Activated gamma-delta T cell treated with Interleukin-2 at 50 U/mL for 16 hours (primary cell): ENCODE data around the gene ETV4.

ENCODE experiments used
- DNase-seq: peaks from one replicate; pipeline ENCODE4 v3.0.0-alpha.2; 2020

Gene ETV4

DNA sequence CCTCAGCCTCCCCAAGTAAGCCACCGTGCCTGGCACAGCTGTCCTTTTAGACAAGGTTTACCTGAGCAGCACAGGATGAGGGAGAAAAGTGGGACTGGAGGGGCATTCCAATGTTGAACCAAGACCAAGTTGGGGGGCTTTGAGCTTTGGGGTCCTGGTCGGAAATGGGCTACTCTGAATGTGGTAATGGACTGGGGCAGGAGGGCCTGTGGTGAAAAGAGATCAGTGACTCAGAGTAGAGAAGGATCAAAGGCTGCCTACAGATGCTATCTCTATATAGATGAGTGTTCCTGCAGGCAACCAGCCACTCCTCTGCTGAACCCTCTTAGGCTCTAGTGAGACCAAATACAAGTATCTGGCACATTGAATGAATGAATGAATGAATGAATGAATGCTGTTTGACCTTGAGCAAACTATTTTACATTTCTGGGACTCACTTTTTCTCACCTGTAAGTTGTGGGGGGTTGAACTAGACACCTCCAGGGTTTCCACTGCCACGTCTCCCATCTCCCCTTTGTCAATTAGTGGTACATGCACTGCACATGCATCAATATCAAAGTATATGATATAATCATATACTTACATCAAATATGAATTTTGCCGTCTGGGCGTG is 26.3 kb upstream of the ETV4 start:
- DNase-seq = no peak

DNA sequence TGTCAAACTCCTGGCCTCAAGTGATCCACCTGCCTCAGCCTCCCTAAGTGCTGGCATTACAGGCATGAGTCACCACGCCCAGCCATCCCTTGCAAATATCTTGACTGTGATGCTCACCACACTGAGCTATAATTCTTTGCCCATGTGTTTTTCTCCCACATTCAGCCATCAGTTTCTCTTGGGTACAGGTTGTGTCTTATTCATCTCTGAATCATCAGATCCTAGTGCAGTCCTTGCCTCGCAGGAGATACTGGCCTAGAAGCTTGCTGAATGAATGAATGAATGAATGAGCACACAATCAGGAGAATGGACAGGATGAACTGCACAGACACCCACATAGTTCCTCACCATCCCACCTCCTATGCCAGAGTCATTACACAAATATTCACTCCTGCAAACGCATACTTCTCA is 24.4 kb upstream of the ETV4 start:
- DNase-seq = no peak

DNA sequence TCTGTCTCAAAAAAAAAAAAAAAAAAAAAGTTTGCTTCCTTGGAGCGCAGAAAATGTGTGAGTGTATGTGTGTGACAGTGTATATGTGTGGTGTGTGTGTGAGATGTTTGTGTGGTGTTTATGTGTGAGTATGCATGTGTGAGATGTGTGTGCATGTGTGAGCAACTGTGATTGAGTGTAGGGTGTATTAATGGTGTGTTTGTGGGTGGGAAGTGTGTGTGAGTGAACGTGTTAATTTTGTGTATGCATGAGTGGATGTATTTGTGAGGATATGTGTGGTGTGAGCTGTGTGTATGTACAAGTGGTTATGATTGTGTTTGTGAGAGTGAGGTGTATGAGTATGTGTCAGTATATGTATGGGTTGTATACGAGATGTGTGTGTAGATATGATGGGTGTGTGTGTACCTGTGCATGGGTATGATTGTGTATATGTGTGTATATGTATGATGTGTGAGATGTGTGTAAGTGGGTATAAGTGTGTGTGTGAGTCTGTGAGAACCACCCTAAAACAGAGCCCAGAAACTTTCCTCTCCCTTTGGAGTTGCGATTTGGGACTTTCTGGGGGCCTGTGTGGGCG is 22.5 kb upstream of the ETV4 start:
- DNase-seq = no peak

DNA sequence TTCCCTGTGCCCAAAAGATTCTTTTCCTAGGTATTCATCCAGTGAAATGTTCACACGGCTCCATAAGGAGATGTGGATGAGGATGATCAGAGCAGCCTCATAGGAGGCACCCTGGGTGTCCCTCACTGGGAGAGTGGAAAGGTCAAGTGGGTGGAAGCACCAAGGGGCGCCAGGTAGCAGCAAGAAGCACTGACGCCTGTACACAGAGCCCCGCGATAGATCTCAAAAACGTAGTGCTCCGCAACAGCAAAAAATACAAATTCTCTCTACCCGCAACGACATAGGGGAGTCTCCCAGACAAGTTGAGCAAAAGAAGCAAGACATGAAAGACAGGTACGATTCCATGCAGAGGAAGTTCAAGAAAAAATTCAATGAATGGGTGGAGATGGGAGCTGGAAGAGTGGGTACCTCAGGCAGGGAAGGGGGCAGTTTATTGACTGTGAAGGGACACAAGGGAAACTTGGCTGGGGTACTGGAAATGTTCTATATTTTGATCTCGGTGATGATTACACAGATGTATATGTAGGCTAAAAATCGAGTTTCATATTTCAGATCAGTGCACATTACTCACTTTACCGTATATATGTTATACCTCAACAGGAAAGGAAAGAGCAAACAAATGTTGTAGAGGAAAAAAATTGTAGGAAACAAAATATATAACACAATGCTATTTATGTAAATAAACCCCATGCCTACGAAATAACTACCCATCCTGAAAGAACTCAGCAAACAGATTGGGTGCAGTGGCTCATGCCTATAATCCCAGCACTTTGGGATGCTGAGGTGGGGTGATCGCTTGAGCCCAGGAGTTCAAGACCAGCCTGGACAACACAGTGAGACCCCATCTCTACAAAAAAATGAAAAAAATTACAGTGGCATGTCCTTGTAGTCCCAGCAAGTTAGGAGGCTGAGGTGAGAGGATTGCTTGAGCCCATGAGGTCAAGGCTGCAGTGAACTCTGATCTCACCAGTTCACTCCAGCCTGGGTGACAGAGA is 17.8 kb upstream of the ETV4 start:
- DNase-seq = no peak

DNA sequence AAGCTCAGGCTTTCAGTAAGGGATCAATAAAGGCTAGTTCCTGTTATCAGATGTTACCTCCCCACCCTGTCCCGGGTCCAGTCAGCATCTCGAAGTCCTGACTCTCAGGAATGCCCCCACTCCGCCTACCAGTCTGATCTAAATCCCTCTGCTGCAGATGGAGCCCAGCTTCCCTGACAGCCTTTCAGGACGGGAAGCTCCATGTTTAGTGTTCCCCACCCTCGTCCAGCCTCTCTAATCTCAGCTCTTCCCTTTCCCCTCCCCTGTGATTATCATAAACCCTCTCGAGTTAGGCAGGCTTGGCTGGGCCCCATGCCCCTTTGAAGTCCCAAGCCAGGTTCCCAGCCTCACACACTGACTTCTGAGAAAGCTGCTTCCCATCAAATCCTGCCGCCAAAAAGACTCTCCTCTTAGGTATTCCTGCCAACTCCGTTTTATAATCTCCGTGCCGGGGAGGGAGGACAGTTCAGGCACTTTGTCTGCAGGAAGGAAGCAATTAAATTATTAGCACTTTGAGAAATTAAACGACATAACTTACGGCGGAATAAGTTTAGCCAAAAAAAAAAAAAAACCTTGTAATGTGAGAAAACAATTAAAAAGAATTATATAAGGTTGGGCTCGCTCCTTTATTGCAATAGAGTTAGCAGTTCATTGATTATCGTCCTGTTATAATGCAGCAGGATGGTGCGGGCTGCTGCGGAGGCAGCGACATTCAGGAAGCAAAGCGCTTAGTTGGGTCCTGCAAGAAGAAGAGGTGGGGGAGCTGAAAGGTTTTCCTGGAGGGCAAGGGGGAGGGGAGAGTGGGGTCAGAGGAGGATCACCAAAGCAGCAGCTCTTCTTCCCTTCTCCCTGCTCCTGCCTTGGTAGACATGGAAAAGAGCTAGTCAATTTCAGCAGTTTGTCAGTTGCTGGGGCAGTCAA is 16.8 kb upstream of the ETV4 start:
- DNase-seq = no peak

DNA sequence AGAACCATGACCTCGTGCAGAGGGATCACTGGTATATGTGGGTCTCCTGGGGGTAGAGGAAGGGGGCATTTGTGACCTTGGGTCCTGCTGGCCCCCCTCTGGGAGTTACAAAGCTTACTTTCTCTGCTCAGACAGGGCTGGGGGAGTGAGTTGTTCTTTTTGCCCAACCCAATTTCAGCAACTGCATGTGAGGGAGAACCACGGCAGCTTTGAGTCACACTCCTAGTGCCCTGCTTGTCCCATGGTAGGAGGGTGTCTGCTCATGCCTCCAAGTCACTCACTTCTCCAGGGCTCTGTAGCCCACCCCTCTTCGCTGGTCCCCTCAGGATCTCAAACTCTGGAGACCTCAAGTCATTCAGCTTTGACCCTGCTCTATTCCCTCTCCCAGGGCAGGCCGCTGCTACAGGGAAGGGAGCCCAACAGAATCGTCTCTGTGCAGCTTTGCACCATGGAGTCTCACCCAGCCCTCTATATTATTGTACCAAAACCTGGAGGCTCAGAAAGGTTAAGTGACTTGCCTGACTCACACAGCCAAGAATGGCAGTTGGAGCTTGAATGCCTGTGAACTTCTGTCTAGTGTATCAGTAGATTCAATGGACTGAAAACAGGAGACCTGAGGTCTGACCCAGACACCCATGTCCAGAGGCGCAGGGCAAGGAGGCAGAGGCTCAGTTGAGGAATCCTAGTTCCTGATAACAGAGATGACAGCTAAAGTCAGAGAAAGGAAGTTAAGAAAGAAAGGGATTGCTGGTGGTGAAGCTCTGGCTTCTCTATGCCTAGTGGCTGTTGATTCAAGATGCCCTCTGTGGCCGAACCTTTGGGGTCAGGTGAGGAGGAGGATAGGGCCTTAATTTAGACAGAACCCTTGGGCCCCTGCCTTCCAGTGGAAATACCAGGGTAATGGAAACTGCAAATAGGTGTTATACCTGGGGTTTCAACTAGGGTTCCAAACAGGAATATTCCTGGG is 14.6 kb upstream of the ETV4 start:
- DNase-seq = no peak

DNA sequence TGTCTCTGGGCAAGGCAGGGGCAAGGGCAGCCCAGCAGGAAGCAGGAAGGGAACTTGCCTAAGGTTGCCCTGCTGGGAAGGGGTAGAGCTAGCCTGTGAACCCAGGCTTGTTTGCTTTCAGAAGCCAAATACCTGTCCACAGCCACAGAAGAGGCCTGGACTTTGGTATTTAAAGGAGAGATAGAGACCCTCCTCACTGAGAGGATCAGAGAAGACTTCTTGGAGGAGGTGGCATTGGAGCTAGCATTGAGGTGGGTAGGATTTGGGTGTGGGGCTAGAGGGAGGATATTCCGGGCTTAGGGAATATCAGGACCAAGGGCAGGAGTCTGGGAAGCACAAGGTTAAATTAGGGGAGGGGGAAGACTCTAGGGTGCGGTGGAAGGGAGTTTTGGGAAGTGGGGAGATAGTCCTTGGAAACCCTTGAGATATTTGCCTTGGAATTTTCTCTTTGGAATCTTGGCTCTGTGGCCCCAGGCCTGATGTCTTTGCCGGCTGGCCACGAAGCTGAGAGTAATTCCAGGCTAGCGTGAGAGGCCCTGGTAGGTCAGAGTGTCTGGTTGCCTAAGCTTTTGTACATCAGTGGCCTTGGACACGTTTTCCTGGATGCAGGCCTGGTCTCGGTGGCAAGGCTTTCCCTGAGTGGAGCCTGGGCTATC is 13.1 kb upstream of the ETV4 start:
- no peak for DNase-seq

DNA sequence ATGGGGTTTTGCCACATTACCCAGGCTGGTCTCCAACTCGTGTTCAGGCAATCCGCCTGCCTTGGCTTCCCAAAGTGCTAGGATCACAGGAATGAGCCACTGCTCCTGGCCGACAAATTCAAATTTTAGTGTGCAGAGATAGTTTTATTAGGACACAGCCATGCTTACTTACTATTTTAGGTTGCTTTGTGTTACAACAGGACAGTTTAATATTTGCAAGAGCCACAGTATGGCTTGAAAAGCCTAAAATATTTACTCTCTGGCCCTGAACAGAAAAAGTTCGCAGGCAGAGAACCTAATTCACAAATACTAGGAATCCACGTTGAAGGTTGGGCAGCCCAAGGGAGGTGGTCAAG is 12.6 kb upstream of the ETV4 start:
- no peak for DNase-seq

DNA sequence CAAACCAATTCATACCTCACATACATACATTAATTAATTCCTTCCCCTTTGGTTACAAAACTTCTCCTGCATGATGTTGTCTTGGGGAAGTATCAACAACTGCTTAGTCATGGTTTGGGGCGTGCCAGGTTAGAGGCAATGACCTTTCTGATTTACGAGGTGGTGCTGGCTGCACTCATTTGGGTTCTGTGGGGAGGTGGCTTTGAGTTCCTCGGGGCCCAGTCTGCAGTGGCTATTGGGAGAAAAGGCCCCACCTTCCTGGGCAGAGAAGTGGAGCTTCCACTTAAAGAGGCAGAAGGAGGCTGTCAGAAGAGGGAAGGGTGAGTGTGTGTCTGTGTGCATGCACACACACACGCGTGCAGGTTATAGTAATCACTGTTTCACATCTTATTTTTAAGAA is 10.2 kb upstream of the ETV4 start:
- DNase-seq = no peak

DNA sequence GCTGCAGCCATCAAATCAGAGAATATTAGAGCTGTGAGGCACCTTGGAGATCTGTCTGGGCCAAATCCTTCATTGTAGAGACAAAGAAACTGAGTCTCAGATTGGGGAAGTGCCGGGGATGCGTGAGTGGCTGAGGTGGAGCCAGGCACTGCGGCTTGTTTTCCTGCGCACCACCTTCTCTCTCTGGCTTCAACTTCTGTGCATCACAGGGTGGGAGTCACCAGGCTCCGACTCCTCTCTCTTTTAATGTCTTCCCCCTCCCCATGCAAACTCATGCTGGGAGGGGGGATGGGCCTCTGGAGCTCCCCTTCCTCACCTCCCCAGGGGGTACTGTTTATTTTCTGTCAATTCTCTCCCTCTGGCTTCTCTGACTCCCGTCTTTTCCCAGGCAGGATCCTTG is 8.7 kb upstream of the ETV4 start:
- DNase-seq = no peak

DNA sequence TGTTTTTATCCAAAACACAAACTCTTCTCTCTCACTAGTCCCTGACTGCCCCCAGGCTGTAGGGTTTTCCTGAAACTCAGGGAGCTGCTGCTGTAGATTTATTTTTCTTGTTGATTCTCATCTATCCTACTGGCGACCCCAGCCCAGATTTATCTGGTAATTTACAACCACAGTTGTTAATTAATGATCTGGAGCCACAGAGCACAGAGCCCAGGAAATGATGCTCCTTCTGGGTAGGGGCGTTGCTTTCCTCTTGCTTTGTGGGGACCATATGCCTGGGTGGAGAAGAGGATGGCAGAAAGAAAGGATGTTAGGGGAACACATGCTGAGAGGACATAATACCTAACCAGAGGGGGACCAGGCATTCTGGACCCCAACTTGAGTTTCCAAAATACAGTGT is 7.4 kb upstream of the ETV4 start:
- no peak for DNase-seq

DNA sequence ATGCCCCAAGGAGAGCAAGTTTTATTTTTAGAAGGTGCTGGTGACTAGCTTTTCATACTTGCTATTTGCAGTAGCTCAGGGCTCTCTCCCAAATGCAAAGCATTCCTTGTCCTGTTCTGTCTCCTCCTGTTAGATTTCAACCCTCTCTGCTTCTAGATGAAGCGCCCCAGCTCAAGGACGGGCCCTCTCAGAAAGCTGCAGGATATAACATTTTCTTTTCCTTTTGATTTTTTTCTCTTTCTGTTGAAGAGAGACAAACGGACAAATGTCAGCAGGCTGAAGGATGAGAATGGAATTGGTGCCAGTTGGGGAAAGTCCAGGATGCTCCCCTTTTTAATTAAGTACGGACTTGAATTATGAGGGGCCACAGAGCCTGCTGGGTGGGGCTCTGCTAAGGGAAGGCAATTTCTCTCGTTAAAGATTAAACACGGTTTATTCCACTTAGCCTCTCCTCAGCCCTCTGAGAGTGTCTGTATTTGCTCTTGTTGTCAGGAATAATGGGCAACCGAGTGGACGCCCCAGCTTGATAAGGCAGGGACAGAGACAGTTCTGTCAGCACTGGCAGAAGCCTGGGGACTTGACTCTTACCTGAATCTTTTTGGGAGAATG is 6.2 kb upstream of the ETV4 start:
- DNase-seq = no peak

DNA sequence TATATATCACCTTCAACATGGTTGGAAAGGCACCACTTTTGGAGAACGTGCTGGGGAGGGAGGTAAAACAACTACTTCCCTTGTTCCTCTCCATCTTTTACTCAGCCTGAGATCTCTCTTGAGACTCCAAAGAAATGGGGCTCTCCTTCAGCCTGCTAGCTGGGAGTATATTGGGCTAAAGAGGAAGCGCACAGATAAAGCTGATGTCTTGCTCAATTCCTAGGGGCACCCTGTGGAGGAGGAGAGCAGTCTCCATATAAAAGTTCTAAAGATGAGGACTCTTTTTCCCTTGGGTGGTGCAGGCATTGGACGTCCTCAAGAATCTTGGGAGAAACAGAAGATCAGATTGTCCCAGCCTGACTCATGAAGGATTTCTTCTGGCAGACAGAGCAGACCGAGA is 4.6 kb upstream of the ETV4 start:
- DNase-seq = no peak

DNA sequence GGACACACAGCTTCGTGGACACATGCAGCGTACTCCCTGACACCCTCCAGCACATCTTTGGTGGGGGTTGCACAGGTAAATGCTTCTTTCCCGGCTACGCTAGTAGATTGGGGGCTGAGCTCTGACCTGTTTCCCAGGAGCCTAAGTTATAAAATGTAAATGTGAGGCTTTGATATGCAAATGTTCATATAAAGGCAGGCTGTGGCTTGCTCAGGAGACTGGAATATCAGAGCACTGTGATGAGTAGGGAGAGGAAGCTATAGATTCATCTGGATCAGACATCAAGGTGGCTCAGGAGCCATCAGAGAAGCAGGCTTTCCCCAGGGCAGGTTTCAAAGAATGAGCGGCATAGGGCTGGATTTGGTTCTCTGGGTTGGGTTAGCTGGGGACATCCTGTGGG is 3.4 kb upstream of the ETV4 start:
- DNase-seq = no peak

DNA sequence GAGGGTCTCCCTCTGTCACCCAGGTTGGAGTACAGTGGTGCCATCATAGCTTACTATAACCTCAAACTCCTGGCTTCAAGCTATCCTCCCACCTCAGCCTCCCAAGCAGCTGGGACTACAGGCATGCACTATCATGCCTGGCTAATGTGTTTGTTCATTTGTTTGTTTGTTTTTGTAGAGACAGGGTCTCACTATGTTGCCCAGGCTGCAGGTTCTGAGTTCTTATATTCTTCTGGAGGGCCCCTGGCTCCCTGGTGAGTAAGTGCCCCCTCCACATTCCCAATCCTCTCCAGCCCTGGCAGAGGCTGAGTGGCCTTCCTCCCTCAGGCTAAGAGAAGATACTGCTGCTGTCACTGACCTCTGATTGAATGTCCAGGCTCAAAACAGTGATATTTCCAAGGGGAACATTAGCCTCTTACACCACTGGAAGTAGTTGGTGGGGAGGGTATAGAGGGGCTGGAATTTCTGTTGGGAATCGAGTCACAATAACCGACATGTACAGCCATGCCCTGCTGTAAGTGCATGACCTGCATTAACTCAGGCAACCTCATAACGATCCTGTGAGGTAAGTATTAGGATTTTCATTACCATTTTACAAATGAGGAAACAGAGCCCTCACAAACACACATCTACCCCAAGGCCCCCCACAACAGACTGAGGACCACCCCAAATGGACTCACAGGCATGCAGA is 2.7 kb upstream of the ETV4 start:
- DNase-seq = no peak

DNA sequence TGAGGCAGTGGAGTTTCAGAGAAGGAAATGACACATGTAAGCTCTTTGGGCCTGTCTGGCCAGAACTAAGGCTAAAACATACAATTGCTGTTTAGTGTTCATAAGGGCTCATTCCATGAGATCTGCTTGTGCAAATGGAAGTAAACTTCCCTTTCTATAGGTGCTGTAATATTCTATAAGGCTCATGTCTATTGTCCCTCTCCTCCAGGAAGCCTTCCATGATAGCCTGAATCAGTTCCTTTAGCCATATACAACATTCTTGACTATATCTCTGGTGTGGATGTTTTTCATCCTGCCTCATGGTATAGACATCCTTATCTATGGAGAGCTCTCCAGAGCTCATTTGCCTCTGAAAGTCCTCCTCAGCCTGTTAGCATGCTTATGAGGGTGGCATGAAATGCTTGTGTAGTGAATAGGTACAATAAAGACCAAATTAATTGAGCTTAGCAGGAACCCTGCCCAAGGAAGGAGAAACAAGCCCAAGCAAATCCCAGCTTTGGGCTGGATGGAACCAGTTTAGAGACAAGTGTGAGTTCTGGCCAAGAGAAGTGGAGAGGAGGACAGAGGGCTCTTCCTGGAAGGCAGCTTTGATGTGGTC is 1.6 kb upstream of the ETV4 start:
- no peak for DNase-seq

DNA sequence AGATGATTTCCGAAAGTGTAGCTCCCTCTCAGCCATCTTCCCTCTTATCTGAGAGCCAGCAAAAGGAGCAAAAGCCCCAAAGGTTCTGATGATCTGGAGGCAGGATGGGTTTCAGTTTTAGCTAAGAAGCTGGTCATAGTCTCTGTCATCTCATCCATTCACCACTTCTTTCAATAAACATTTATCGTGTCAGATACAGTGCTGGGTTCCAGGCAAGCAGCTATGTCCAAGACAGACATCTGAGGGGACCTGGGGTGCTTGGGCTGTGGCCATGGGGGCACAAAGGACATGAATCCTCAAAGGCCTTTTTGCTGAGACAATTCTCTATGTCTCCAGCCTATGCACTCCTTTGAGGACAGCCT is 1.0 kb upstream of the ETV4 start:
- no peak for DNase-seq

DNA sequence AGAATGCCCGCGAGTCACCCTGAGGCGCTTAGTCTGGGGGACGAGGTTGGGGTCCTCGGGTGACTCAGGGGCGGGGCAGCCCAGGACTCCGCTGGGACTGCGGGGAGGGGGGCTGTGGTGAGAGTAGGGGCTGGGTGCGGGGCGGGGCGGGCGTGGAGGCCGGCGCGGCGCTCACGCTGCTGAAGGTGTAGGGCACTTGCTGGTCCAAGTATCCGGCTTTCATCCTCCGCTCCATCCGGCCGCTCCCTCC is 832 bp downstream of the ETV4 start:
- DNase-seq = no peak

DNA sequence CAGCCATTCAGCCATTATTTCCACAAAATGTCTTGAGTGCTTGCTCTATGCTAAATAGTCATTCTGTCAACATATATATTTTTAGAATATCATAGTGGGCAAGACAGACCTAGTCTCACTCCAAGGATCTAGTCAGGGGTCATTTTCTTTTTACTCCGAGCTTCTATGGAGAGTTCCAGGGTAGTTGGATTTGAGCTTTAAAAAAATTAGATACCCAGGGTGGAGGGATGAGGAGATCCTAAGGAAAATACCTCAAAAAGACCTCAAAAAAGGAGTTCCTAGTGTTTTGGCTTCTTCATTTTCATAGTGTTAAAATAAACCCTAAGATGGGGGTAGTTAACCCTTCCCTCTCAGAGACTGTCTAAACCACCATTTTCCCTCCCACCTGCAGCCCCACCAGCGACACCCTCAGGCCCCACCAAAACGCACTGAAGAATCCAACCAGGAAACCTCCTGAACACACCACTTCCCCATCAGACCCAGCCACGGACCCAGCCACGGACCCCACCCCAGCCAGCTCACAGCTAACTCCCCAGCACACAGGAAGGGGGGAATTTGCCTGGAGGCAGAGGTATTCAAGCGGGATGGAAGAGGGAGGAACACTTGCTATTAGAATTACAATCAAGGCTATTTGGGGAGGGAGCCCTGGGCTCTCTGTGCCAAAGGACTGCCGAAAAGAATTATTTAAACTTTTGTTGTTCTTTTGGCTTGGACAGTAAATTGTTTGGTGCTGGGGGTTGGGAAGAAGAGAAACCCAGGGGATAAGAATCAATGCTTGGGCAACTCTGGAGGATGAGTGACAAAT is 2.2 kb downstream of the ETV4 start:
- no peak for DNase-seq
